ENCODE results near the gene NR1I2.

GRCh38 chr3:119759962-119760361 lies 21.9 kb upstream of the NR1I2 start:
- TF ChIP-seq, protein P1, sequence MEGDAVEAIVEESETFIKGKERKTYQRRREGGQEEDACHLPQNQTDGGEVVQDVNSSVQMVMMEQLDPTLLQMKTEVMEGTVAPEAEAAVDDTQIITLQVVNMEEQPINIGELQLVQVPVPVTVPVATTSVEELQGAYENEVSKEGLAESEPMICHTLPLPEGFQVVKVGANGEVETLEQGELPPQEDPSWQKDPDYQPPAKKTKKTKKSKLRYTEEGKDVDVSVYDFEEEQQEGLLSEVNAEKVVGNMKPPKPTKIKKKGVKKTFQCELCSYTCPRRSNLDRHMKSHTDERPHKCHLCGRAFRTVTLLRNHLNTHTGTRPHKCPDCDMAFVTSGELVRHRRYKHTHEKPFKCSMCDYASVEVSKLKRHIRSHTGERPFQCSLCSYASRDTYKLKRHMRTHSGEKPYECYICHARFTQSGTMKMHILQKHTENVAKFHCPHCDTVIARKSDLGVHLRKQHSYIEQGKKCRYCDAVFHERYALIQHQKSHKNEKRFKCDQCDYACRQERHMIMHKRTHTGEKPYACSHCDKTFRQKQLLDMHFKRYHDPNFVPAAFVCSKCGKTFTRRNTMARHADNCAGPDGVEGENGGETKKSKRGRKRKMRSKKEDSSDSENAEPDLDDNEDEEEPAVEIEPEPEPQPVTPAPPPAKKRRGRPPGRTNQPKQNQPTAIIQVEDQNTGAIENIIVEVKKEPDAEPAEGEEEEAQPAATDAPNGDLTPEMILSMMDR (IDR thresholded peaks at IDR 0.05): no peak
- no peak for TF ChIP-seq POLR2A (IDR thresholded peaks at IDR 0.05)

Data from uterus (tissue), 2 donors.